Endothelial cell of umbilical vein (primary cell): ENCODE results near the gene VPS35L.

Source experiments
- CTCF ChIP-seq, 2 donors: IDR thresholded peaks; 1 replicate in 1 of 2; 2 replicates in 1 of 2; pipeline ENCODE4 v1.5.1; 2011; ENCODE audit warnings: low read length in 2 of 2, mild to moderate bottlenecking in 2 of 2, moderate library complexity in 2 of 2, control low read depth in 1 of 2, inconsistent platforms in 1 of 2, low read depth in 1 of 2; ENCODE audit not compliant: insufficient read depth in 1 of 2; ENCODE audit errors: extremely low read depth in 1 of 2
- EZH2 ChIP-seq: IDR thresholded peaks from 2 replicates; pipeline ENCODE4 v1.6.1; 2012; ENCODE audit warnings: borderline replicate concordance, low read depth, mild to moderate bottlenecking, moderate library complexity, low read length, inconsistent platforms; ENCODE audit not compliant: severe bottlenecking
- FOS ChIP-seq: IDR thresholded peaks from 2 replicates; pipeline ENCODE4 v1.6.1; 2011; ENCODE audit warnings: mild to moderate bottlenecking, low read length, moderate library complexity, borderline replicate concordance; ENCODE audit not compliant: insufficient read depth
- GATA2 ChIP-seq: IDR thresholded peaks from 2 replicates; pipeline ENCODE4 v1.7.0; 2011; ENCODE audit warnings: low read depth, mild to moderate bottlenecking, moderate library complexity, mixed read lengths, low read length; ENCODE audit not compliant: insufficient read length, insufficient read depth
- JUN ChIP-seq: IDR thresholded peaks from 2 replicates; pipeline ENCODE4 v1.6.1; 2011; ENCODE audit warnings: borderline replicate concordance, low read depth; ENCODE audit not compliant: insufficient read length, insufficient read depth
- MYC ChIP-seq: IDR thresholded peaks from one replicate; pipeline ENCODE4 v1.6.1; 2011; ENCODE audit warnings: mild to moderate bottlenecking, low read depth, low read length
- POLR2A ChIP-seq: IDR thresholded peaks from 2 replicates; pipeline ENCODE4 v1.6.1; 2012; ENCODE audit warnings: low read depth, mild to moderate bottlenecking, control low read depth, low read length
- POLR2AphosphoS5 ChIP-seq: IDR thresholded peaks from 2 replicates; pipeline ENCODE4 v1.6.1; 2012; ENCODE audit warnings: low read depth, mild to moderate bottlenecking, control low read depth, low read length, moderate library complexity; ENCODE audit not compliant: insufficient read depth
- TF ChIP-seq, protein P1 (sequence below): IDR thresholded peaks from 2 replicates; pipeline ENCODE4 v1.6.1; 2011; ENCODE audit not compliant: insufficient read depth, insufficient read length

DNA sequence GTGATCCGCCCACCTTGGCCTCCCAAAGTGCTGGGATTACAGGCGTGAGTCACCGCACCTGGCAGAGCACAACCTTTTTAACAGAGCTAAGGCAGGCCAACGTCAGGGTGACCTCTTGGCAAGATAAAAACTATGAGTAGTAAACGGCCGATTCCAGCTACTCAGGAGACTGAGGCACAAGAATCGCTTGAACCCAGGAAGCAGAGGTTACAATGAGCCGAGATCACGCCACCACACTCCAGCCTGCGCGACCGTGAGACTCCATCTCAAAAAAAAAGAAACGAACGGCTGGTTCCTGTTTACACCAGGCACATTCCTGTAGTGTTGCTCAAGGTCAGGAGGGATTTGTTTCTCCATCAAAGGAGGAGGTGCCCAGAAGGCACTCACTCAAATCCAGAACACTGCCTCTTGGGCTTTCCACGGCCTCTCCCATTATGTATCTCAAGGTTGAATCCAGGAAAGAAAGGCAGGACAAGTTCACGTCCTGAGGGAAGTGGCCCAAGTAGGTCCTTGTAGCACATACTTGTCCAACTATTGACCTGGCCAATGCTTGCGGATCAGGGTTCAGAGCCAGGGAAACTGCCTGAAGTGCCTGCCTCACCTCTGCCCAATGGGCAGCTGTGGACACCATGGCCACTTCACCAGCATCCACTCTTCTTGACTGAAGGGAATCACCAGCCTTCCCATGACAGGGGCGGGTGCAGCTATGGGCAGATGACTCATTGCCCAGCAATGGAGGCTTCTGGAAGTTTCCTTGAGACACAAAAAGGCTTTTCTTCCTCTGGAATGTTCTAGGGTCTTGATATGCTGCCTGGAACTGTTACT lies 149.0 kb downstream of the VPS35L start:
- TF ChIP-seq CTCF (IDR thresholded peaks at IDR 0.05; ENCODE audit: extremely low read depth in 1 of 2, insufficient read depth in 1 of 2, low read depth in 1 of 2, low read length in 2 of 2) (no peak), POLR2A (no peak), JUN (peak; percentile 32), POLR2AphosphoS5 (no peak), EZH2 (no peak), MYC (no peak), GATA2 (no peak), FOS (peak; percentile 30)
- TF ChIP-seq, protein P1, sequence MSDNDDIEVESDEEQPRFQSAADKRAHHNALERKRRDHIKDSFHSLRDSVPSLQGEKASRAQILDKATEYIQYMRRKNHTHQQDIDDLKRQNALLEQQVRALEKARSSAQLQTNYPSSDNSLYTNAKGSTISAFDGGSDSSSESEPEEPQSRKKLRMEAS, result no peak
